ENCODE measurements around the gene DEPDC1.

- TF ChIP-seq CTCF (IDR thresholded peaks at IDR 0.05) (no peak), POLR2A (IDR thresholded peaks at IDR 0.05) (no peak), POLR2AphosphoS5 (IDR thresholded peaks at IDR 0.05; ENCODE audit: insufficient read depth in 1 of 2, low read depth in 1 of 2) (no peak)
Observed at GRCh38 chr1:68484618-68485017, 12.3 kb downstream of the DEPDC1 start.
